HepG2 (cell line): ENCODE data around the gene PSMB11. TPM values are rescaled to one million over a fixed set of nuclear protein-coding genes. Genes with fewer than 3 reads are reported as not detected.

ENCODE experiments used
- CC2D1A ChIP-seq: sonication (generic); formaldehyde crosslinking; IDR thresholded peaks from 2 replicates; pipeline ENCODE4 v1.8.1; 2023; ENCODE audit warnings: mild to moderate bottlenecking, missing genetic modification reagents
- ELF4 ChIP-seq: sonication (generic); formaldehyde crosslinking; IDR thresholded peaks from 2 replicates; pipeline ENCODE4 v1.5.0; 2020; ENCODE audit warnings: missing genetic modification reagents, mild to moderate bottlenecking, moderate library complexity, borderline replicate concordance
- HOXA9 ChIP-seq: sonication (generic); formaldehyde crosslinking; IDR thresholded peaks from 2 replicates; pipeline ENCODE4 v1.8.1; 2022; ENCODE audit warnings: missing genetic modification reagents, mild to moderate bottlenecking, moderate library complexity, borderline replicate concordance
- IKZF5 ChIP-seq: IDR thresholded peaks from 2 replicates; pipeline ENCODE4 v1.6.1; 2018; ENCODE audit warnings: missing genetic modification reagents, mild to moderate bottlenecking, missing compliant biosample characterization
- JUND ChIP-seq: sonication (generic); formaldehyde crosslinking; IDR thresholded peaks from 2 replicates; pipeline ENCODE4 v1.8.0; 2022; ENCODE audit warnings: mild to moderate bottlenecking, missing genetic modification reagents
- MIER2 ChIP-seq: IDR thresholded peaks from 2 replicates; pipeline ENCODE4 v1.6.1; 2016; ENCODE audit warnings: missing biosample characterization, missing genetic modification reagents
- NCOA5 ChIP-seq: sonication (generic); formaldehyde crosslinking; IDR thresholded peaks from 2 replicates; pipeline ENCODE4 v1.4.0; 2020; ENCODE audit warnings: missing genetic modification reagents
- ONECUT2 ChIP-seq: sonication (generic); formaldehyde crosslinking; IDR thresholded peaks from 2 replicates; pipeline ENCODE4 v1.4.0; 2020; ENCODE audit warnings: missing genetic modification reagents
- PAWR ChIP-seq: sonication (generic); formaldehyde crosslinking; IDR thresholded peaks from 2 replicates; pipeline ENCODE4 v1.4.0; 2020; ENCODE audit warnings: missing genetic modification reagents, mild to moderate bottlenecking, borderline replicate concordance
- PRMT3 ChIP-seq: sonication (generic); formaldehyde crosslinking; IDR thresholded peaks from 2 replicates; pipeline ENCODE4 v1.8.1; 2022; ENCODE audit warnings: low read depth, mild to moderate bottlenecking, moderate library complexity, missing genetic modification reagents, borderline replicate concordance
- SMC3 ChIP-seq: IDR thresholded peaks from 2 replicates; pipeline ENCODE4 v1.6.1; 2011; ENCODE audit warnings: low read length, improper control_type of control experiment
- STAT6 ChIP-seq: sonication (generic); formaldehyde crosslinking; IDR thresholded peaks from 2 replicates; pipeline ENCODE4 v1.4.0; 2020; ENCODE audit warnings: missing genetic modification reagents, mild to moderate bottlenecking, borderline replicate concordance
- TOE1 ChIP-seq: sonication (generic); formaldehyde crosslinking; IDR thresholded peaks from 2 replicates; pipeline ENCODE4 v1.4.0; 2020; ENCODE audit warnings: mild to moderate bottlenecking, missing genetic modification reagents
- WIZ ChIP-seq: sonication (generic); formaldehyde crosslinking; IDR thresholded peaks from 2 replicates; pipeline ENCODE4 v1.5.1; 2020; ENCODE audit warnings: mild to moderate bottlenecking, missing genetic modification reagents
- ZNF280B ChIP-seq: sonication (generic); formaldehyde crosslinking; IDR thresholded peaks from 2 replicates; pipeline ENCODE4 v1.5.0; 2020; ENCODE audit warnings: missing genetic modification reagents, mild to moderate bottlenecking, borderline replicate concordance
- ZNF367 ChIP-seq: sonication (generic); formaldehyde crosslinking; IDR thresholded peaks from 2 replicates; pipeline ENCODE4 v1.4.0; 2020; ENCODE audit warnings: missing genetic modification reagents, borderline replicate concordance
- ZNF550 ChIP-seq: sonication (generic); formaldehyde crosslinking; IDR thresholded peaks from 2 replicates; pipeline ENCODE4 v1.4.0; 2020; ENCODE audit warnings: mild to moderate bottlenecking, missing genetic modification reagents, borderline replicate concordance
- ZNF563 ChIP-seq: sonication (generic); formaldehyde crosslinking; IDR thresholded peaks from 2 replicates; pipeline ENCODE4 v1.8.0; 2022; ENCODE audit warnings: mild to moderate bottlenecking, moderate library complexity, missing genetic modification reagents
- ZNF674 ChIP-seq: sonication (generic); formaldehyde crosslinking; IDR thresholded peaks from 2 replicates; pipeline ENCODE4 v1.5.0; 2020; ENCODE audit warnings: low read depth, mild to moderate bottlenecking, missing genetic modification reagents
- ZNF766 ChIP-seq: sonication (generic); formaldehyde crosslinking; IDR thresholded peaks from 2 replicates; pipeline ENCODE4 v1.5.0; 2020; ENCODE audit warnings: missing genetic modification reagents, borderline replicate concordance
- ZSCAN12 ChIP-seq: sonication (generic); formaldehyde crosslinking; IDR thresholded peaks from 2 replicates; pipeline ENCODE4 v1.9.0; 2021; ENCODE audit warnings: mild to moderate bottlenecking, missing genetic modification reagents
- polyA plus RNA-seq, 8 experiments: library from polyadenylated mRNA; depleted of rRNA in 3 of 8; stranded (reverse) in 7 of 8; unstranded in 1 of 8; fragments of >200 nt; fragmentation: Illumina TruSeq in 4 of 8; extraction: Trizol in 4 of 8; gene quantifications; 2 replicates each; pipeline versions ENCODE4 v1.2.1 to v1.2.3, GENCODE V29; 2011 to 2016; ENCODE audit warnings: low read depth in 4 of 8, missing spikeins in 1 of 8, mixed read lengths in 1 of 8; ENCODE audit not compliant: insufficient read depth in 1 of 8
- total RNA-seq, 5 experiments: library from RNA; depleted of rRNA; stranded (reverse); fragments of >200 nt; fragmentation: Illumina TruSeq; extraction: Trizol; gene quantifications; 2 replicates each; pipeline ENCODE4 v1.2.3, GENCODE V29; 2016; ENCODE audit warnings: low read depth in 1 of 5
- TF ChIP-seq, protein P1 (sequence below): sonication (generic); formaldehyde crosslinking; IDR thresholded peaks from 2 replicates; pipeline ENCODE4 v1.4.0; 2020; ENCODE audit warnings: missing genetic modification reagents

PSMB11 gene
- total and polyA plus RNA-seq, 2 of the 13 experiments (the other 11 are each of a cell fraction or from before 2014, with no cell fraction given): not detected

DNA sequence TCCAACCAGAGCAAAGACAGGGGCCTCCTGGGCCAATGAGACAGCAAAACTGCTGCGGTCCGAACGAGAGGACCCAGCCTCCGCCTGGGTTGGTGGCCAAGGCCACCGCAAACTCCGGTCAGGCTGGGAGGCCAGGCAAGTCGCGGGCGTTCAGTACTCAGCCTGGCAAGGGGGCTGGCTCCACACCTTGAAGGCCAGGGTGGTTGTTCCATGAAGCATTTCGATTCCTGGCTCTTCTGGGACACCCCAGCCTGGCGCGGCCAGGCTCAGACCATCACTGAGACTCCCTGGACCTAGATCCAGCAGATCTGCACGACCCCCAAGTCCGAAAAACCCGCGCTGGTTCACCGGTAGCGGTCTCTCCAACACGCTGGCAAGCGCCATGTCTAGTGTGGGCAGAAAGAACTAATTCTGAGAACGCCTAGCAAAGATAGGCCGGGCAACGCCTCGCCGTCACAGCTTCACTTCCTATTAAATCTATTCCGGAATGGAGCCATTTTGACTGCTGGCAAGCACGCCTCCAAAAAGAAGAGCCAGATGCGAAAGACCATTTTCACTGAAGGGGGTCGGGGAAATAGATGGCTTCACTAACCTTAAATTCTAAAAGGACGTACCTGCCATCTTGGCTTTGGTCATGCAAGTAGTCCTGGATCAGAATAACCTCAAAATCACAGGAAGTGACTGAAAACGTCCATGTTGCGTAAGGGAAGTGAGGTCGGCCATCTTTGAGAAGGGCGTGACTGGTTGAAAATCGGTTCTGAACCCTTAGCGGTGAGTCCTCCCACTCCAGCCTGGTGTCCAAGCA is 7.3 kb upstream of the PSMB11 start, which contains the start of gene PSMB5 (continued):
- peak; percentile 71 for TF ChIP-seq STAT6 (CRISPR knock-in tag)
- peak; percentile 79 for TF ChIP-seq MIER2 (CRISPR knock-in tag)
- no peak for TF ChIP-seq ZNF674
- TF ChIP-seq SMC3: peak; percentile 28; the same call in 1 of the 2 replicates
- TF ChIP-seq ELF4 (CRISPR knock-in tag): peak; percentile 98
- peak; percentile 84; the same call in 1 of the 2 replicates for TF ChIP-seq HOXA9
- no peak for TF ChIP-seq PRMT3 (CRISPR knock-in tag)
- no peak for TF ChIP-seq PAWR (CRISPR knock-in tag)
- TF ChIP-seq ZNF766: peak; percentile 98; the same call in 1 of the 2 replicates
- TF ChIP-seq, protein P1, sequence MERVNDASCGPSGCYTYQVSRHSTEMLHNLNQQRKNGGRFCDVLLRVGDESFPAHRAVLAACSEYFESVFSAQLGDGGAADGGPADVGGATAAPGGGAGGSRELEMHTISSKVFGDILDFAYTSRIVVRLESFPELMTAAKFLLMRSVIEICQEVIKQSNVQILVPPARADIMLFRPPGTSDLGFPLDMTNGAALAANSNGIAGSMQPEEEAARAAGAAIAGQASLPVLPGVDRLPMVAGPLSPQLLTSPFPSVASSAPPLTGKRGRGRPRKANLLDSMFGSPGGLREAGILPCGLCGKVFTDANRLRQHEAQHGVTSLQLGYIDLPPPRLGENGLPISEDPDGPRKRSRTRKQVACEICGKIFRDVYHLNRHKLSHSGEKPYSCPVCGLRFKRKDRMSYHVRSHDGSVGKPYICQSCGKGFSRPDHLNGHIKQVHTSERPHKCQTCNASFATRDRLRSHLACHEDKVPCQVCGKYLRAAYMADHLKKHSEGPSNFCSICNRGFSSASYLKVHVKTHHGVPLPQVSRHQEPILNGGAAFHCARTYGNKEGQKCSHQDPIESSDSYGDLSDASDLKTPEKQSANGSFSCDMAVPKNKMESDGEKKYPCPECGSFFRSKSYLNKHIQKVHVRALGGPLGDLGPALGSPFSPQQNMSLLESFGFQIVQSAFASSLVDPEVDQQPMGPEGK (CRISPR knock-in tag): peak; percentile 42
- no peak for TF ChIP-seq ZNF367
- peak; percentile 79; the same call in 1 of the 2 replicates for TF ChIP-seq ZNF550 (CRISPR knock-in tag)
- peak; percentile 96 for TF ChIP-seq IKZF5 (CRISPR knock-in tag)
- TF ChIP-seq JUND (CRISPR knock-in tag): no peak
- TF ChIP-seq NCOA5 (CRISPR knock-in tag): no peak
- peak; percentile 99 for TF ChIP-seq TOE1 (CRISPR knock-in tag)
- TF ChIP-seq CC2D1A (CRISPR knock-in tag): peak; percentile 83; the same call in 1 of the 2 replicates
- TF ChIP-seq WIZ: peak; percentile 96
- TF ChIP-seq ZNF280B: peak; percentile 99
- peak; percentile 96 for TF ChIP-seq ZNF563 (CRISPR knock-in tag)
- peak; percentile 93 for TF ChIP-seq ZSCAN12 (CRISPR knock-in tag)
- 0 out of 2 replicates have a peak, but pooled peaks have one; percentile 38 for TF ChIP-seq ONECUT2 (CRISPR knock-in tag)
